ENCODE measurements around the gene EEFSEC.

Gene EEFSEC

GRCh38 chr3:128376516-128376915, 223.2 kb downstream of the EEFSEC start:
- no peaks in the 10 kb centered on the region for H3K4me1 ChIP-seq (ENCODE audit: control insufficient read depth, insufficient read depth, low read length, unreplicated experiment)
- no peaks in the 10 kb centered on the region for H3K27me3 ChIP-seq (ENCODE audit: insufficient read depth, low read length)
- H3K4me3 ChIP-seq (ENCODE audit: low read depth, low read length), result no peak overlapping the region
- no peaks in the 10 kb centered on the region for H3K36me3 ChIP-seq (ENCODE audit: insufficient read depth, low read length)
- H3K79me2 ChIP-seq (ENCODE audit: control insufficient read depth, insufficient read depth, low read length, unreplicated experiment), result no peaks in the 10 kb centered on the region
- no peak overlapping the region for H2AFZ ChIP-seq (ENCODE audit: low read length, unreplicated experiment)
- no peak overlapping the region for H3K27ac ChIP-seq (ENCODE audit: low read depth, low read length)

DNA sequence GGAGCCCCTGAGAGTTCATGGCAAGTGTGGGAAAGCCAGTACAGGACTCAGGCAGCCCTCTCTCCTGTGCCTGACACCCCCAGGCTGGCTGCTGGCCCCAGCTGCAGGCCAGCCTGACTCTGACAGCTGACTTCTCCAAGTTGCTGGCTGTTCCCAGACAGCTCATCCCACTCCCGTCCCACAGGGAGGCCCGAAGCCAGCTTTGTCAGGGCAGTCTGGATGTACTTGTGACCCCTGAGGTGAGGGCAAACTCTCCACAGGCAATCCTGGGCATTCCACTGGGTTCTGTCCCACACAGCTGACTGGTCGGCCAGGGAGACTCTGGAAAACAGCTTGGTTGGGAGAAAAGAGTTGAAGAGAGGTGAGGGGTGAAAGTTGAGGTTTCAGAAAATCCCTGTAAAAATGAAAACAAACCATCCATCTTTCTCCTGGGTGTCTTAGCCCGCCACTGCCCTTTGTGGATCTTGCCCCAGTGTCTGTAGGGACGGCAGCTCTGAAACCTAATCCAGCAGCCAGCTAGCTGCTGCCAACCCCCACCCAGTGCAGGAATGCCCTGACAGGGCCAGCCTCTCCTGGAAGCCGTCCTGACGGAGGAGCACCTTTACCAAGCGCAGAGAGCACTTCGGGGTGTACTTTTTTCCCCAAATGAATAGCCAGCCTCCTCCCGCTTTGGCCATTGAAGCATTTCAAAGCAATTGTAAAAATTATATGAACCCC, 225.5 kb downstream of the EEFSEC start:
- H2AFZ ChIP-seq (ENCODE audit: low read length, unreplicated experiment), result no peak overlapping the region
- peaks cover 9% of the 10 kb centered on the region for H3K4me1 ChIP-seq (ENCODE audit: control insufficient read depth, insufficient read depth, low read length, unreplicated experiment)
- no peaks in the 10 kb centered on the region for H3K27me3 ChIP-seq (ENCODE audit: insufficient read depth, low read length)
- H3K27ac ChIP-seq (ENCODE audit: low read depth, low read length), result no peak overlapping the region
- H3K36me3 ChIP-seq (ENCODE audit: insufficient read depth, low read length), result no peaks in the 10 kb centered on the region
- no peaks in the 10 kb centered on the region for H3K79me2 ChIP-seq (ENCODE audit: control insufficient read depth, insufficient read depth, low read length, unreplicated experiment)
- H3K4me3 ChIP-seq (ENCODE audit: low read depth, low read length), result no peak overlapping the region

- Histone ChIP-seq H3K4me1 (ENCODE audit: control insufficient read depth, insufficient read depth, low read length, unreplicated experiment) (peaks cover 13% of the 10 kb centered on the region), H3K79me2 (ENCODE audit: control insufficient read depth, insufficient read depth, low read length, unreplicated experiment) (no peaks in the 10 kb centered on the region), H3K36me3 (ENCODE audit: insufficient read depth, low read length) (no peaks in the 10 kb centered on the region), H2AFZ (ENCODE audit: low read length, unreplicated experiment) (no peak overlapping the region), H3K4me3 (ENCODE audit: low read depth, low read length) (no peak overlapping the region), H3K27ac (ENCODE audit: low read depth, low read length) (no peak overlapping the region), H3K27me3 (ENCODE audit: insufficient read depth, low read length) (no peaks in the 10 kb centered on the region)
Observed at GRCh38 chr3:128379367-128380160, 226.3 kb downstream of the EEFSEC start.

DNA sequence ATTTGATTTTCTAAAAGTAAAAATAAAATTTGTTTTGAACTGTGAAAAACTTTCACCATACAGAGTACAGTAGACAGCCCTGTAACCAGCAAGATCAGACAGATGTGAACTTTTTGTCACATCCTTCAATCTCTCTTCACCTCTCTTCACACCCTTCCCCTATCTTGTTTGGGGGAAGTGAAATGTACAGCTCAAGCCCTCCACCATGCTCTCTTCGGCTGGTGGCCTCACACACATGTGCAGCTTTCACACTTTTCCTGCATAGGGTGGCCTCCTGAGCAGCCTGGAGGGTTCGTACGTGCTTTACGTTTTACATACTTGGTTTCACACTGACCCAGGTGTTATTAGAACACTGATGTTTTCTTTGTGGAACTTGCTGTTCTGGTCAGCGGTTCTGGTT, 227.0 kb downstream of the EEFSEC start:
- Histone ChIP-seq H3K79me2 (ENCODE audit: control insufficient read depth, insufficient read depth, low read length, unreplicated experiment) (no peaks in the 10 kb centered on the region), H2AFZ (ENCODE audit: low read length, unreplicated experiment) (no peak overlapping the region), H3K27ac (ENCODE audit: low read depth, low read length) (no peak overlapping the region), H3K4me3 (ENCODE audit: low read depth, low read length) (no peak overlapping the region), H3K4me1 (ENCODE audit: control insufficient read depth, insufficient read depth, low read length, unreplicated experiment) (peaks cover 16% of the 10 kb centered on the region), H3K36me3 (ENCODE audit: insufficient read depth, low read length) (no peaks in the 10 kb centered on the region), H3K27me3 (ENCODE audit: insufficient read depth, low read length) (no peaks in the 10 kb centered on the region)

GRCh38 chr3:128380719-128381118, 227.4 kb downstream of the EEFSEC start:
- peaks cover 20% of the 10 kb centered on the region for H3K4me1 ChIP-seq (ENCODE audit: control insufficient read depth, insufficient read depth, low read length, unreplicated experiment)
- no peak overlapping the region for H2AFZ ChIP-seq (ENCODE audit: low read length, unreplicated experiment)
- H3K27me3 ChIP-seq (ENCODE audit: insufficient read depth, low read length), result no peaks in the 10 kb centered on the region
- no peak overlapping the region for H3K27ac ChIP-seq (ENCODE audit: low read depth, low read length)
- H3K36me3 ChIP-seq (ENCODE audit: insufficient read depth, low read length), result no peaks in the 10 kb centered on the region
- no peak overlapping the region for H3K4me3 ChIP-seq (ENCODE audit: low read depth, low read length)
- H3K79me2 ChIP-seq (ENCODE audit: control insufficient read depth, insufficient read depth, low read length, unreplicated experiment), result no peaks in the 10 kb centered on the region

GRCh38 chr3:128381609-128382008, 228.3 kb downstream of the EEFSEC start:
- Histone ChIP-seq H3K36me3 (ENCODE audit: insufficient read depth, low read length) (no peaks in the 10 kb centered on the region), H2AFZ (ENCODE audit: low read length, unreplicated experiment) (no peak overlapping the region), H3K79me2 (ENCODE audit: control insufficient read depth, insufficient read depth, low read length, unreplicated experiment) (no peaks in the 10 kb centered on the region), H3K27ac (ENCODE audit: low read depth, low read length) (no peak overlapping the region), H3K27me3 (ENCODE audit: insufficient read depth, low read length) (no peaks in the 10 kb centered on the region), H3K4me3 (ENCODE audit: low read depth, low read length) (no peak overlapping the region), H3K4me1 (ENCODE audit: control insufficient read depth, insufficient read depth, low read length, unreplicated experiment) (peaks cover 22% of the 10 kb centered on the region)

- H3K4me1 ChIP-seq (ENCODE audit: control insufficient read depth, insufficient read depth, low read length, unreplicated experiment), result peaks cover 22% of the 10 kb centered on the region
Observed at GRCh38 chr3:128382221-128382807, 229.0 kb downstream of the EEFSEC start.

GRCh38 chr3:128383316-128384235, 230.3 kb downstream of the EEFSEC start:
- Histone ChIP-seq H3K36me3 (ENCODE audit: insufficient read depth, low read length) (no peaks in the 10 kb centered on the region), H2AFZ (ENCODE audit: low read length, unreplicated experiment) (no peak overlapping the region), H3K27me3 (ENCODE audit: insufficient read depth, low read length) (no peaks in the 10 kb centered on the region), H3K4me1 (ENCODE audit: control insufficient read depth, insufficient read depth, low read length, unreplicated experiment) (peaks cover 22% of the 10 kb centered on the region), H3K4me3 (ENCODE audit: low read depth, low read length) (no peak overlapping the region), H3K27ac (ENCODE audit: low read depth, low read length) (no peak overlapping the region), H3K79me2 (ENCODE audit: control insufficient read depth, insufficient read depth, low read length, unreplicated experiment) (no peaks in the 10 kb centered on the region)

More at GRCh38 chr3:128382221-128382807, 229.0 kb downstream of the EEFSEC start:
- Histone ChIP-seq H3K79me2 (ENCODE audit: control insufficient read depth, insufficient read depth, low read length, unreplicated experiment) (no peaks in the 10 kb centered on the region), H2AFZ (ENCODE audit: low read length, unreplicated experiment) (no peak overlapping the region), H3K4me3 (ENCODE audit: low read depth, low read length) (no peak overlapping the region), H3K27ac (ENCODE audit: low read depth, low read length) (no peak overlapping the region), H3K36me3 (ENCODE audit: insufficient read depth, low read length) (no peaks in the 10 kb centered on the region), H3K27me3 (ENCODE audit: insufficient read depth, low read length) (no peaks in the 10 kb centered on the region)

- peaks cover 22% of the 10 kb centered on the region for H3K4me1 ChIP-seq (ENCODE audit: control insufficient read depth, insufficient read depth, low read length, unreplicated experiment)
- H2AFZ ChIP-seq (ENCODE audit: low read length, unreplicated experiment), result no peak overlapping the region
- no peak overlapping the region for H3K27ac ChIP-seq (ENCODE audit: low read depth, low read length)
Observed at GRCh38 chr3:128385080-128385832, 232.0 kb downstream of the EEFSEC start.

More at GRCh38 chr3:128385080-128385832, 232.0 kb downstream of the EEFSEC start:
- Histone ChIP-seq H3K79me2 (ENCODE audit: control insufficient read depth, insufficient read depth, low read length, unreplicated experiment) (no peaks in the 10 kb centered on the region), H3K36me3 (ENCODE audit: insufficient read depth, low read length) (no peaks in the 10 kb centered on the region), H3K27me3 (ENCODE audit: insufficient read depth, low read length) (no peaks in the 10 kb centered on the region), H3K4me3 (ENCODE audit: low read depth, low read length) (no peak overlapping the region)

Measured in ACC112 (cell line).